Measurements from ENCODE around the gene SHCBP1. TPM values are rescaled to one million over a fixed set of nuclear protein-coding genes. Genes with fewer than 3 reads are reported as not detected.

The SHCBP1 gene
- total and polyA plus RNA-seq, 2 donors (not counting 1 experiment from before 2014, with no cell fraction given): 7.3 to 13.0 TPM

GRCh38 chr16:46620266-46621005 is 743 bp downstream of the SHCBP1 start:
- peaks cover 25% of the 10 kb centered on the region for H3K79me2 ChIP-seq (ENCODE audit: control insufficient read depth, insufficient read depth, low read length)
- H2AFZ ChIP-seq (ENCODE audit: low read length): peak overlapping the region; percentile 46
- H3K27ac ChIP-seq (ENCODE audit: insufficient read depth, low read length): peak overlapping the region; percentile 75
- H3K27me3 ChIP-seq (ENCODE audit: control insufficient read depth, insufficient read depth, low read length): no peaks in the 10 kb centered on the region
- TF ChIP-seq EZH2 (IDR thresholded peaks at IDR 0.05; ENCODE audit: low read length, missing control alignments) (no peak), CTCF (conservative IDR thresholded peaks at IDR 0.05 in 1 of 2, IDR thresholded peaks at IDR 0.05 in 1 of 2; ENCODE audit: low read depth in 1 of 2, low read length in 2 of 2) (no peak)
- H3K9ac ChIP-seq (ENCODE audit: insufficient read depth, low read length): peak overlapping the region; percentile 62
- peak overlapping the region; percentile 85 for H3K4me2 ChIP-seq (ENCODE audit: extremely low read depth, insufficient read depth, low read length)
- H3K9me3 ChIP-seq (ENCODE audit: control insufficient read depth, insufficient read depth, low read depth, low read length): no peaks in the 10 kb centered on the region
- peaks cover 3% of the 10 kb centered on the region for H3K36me3 ChIP-seq (ENCODE audit: control insufficient read depth, insufficient read depth, low read length)
- peak in 1 of 2 donors; percentile 24 for DNase-seq (ENCODE audit: low read depth in 2 of 2)
- H4K20me1 ChIP-seq (ENCODE audit: control insufficient read depth, extremely low read depth, insufficient read depth, low read length): no peaks in the 10 kb centered on the region
- H3K4me1 ChIP-seq (ENCODE audit: control insufficient read depth, extremely low read depth, insufficient read depth, low read length): peaks cover 7% of the 10 kb centered on the region
- peak overlapping the region; percentile 73 to 97 (median 90) for H3K4me3 ChIP-seq (replicated peaks in 1 of 4; ENCODE audit: control extremely low read depth in 1 of 4, insufficient read depth in 1 of 4, low read depth in 3 of 4, low read length in 4 of 4)

- peaks cover 3% of the 10 kb centered on the region for H3K36me3 ChIP-seq (ENCODE audit: control insufficient read depth, insufficient read depth, low read length)
- DNase-seq (ENCODE audit: low read depth in 2 of 2): no peak
- no peak overlapping the region for H3K9ac ChIP-seq (ENCODE audit: insufficient read depth, low read length)
- peaks cover 27% of the 10 kb centered on the region for H3K79me2 ChIP-seq (ENCODE audit: control insufficient read depth, insufficient read depth, low read length)
- H3K27ac ChIP-seq (ENCODE audit: insufficient read depth, low read length): no peak overlapping the region
- H4K20me1 ChIP-seq (ENCODE audit: control insufficient read depth, extremely low read depth, insufficient read depth, low read length): no peaks in the 10 kb centered on the region
- no peaks in the 10 kb centered on the region for H3K9me3 ChIP-seq (ENCODE audit: control insufficient read depth, insufficient read depth, low read depth, low read length)
- H3K4me3 ChIP-seq (replicated peaks in 1 of 4; ENCODE audit: control extremely low read depth in 1 of 4, insufficient read depth in 1 of 4, low read depth in 3 of 4, low read length in 4 of 4): no peak overlapping the region
- H3K4me2 ChIP-seq (ENCODE audit: extremely low read depth, insufficient read depth, low read length): no peak overlapping the region
- no peak overlapping the region for H2AFZ ChIP-seq (ENCODE audit: low read length)
- H3K4me1 ChIP-seq (ENCODE audit: control insufficient read depth, extremely low read depth, insufficient read depth, low read length): peaks cover 7% of the 10 kb centered on the region
- TF ChIP-seq EZH2 (IDR thresholded peaks at IDR 0.05; ENCODE audit: low read length, missing control alignments) (no peak), CTCF (conservative IDR thresholded peaks at IDR 0.05 in 1 of 2, IDR thresholded peaks at IDR 0.05 in 1 of 2; ENCODE audit: low read depth in 1 of 2, low read length in 2 of 2) (no peak)
- no peaks in the 10 kb centered on the region for H3K27me3 ChIP-seq (ENCODE audit: control insufficient read depth, insufficient read depth, low read length)
These were observed 2.7 kb downstream of the SHCBP1 start for GRCh38 chr16:46618516-46618915.

GRCh38 chr16:46614006-46614405 is 7.2 kb downstream of the SHCBP1 start:
- no peaks in the 10 kb centered on the region for H3K27me3 ChIP-seq (ENCODE audit: control insufficient read depth, insufficient read depth, low read length)
- no peak overlapping the region for H3K27ac ChIP-seq (ENCODE audit: insufficient read depth, low read length)
- H3K4me2 ChIP-seq (ENCODE audit: extremely low read depth, insufficient read depth, low read length): peak overlapping the region; percentile 26
- peaks cover 4% of the 10 kb centered on the region for H3K4me1 ChIP-seq (ENCODE audit: control insufficient read depth, extremely low read depth, insufficient read depth, low read length)
- H3K4me3 ChIP-seq (replicated peaks in 1 of 4; ENCODE audit: control extremely low read depth in 1 of 4, insufficient read depth in 1 of 4, low read depth in 3 of 4, low read length in 4 of 4): no peak overlapping the region
- TF ChIP-seq EZH2 (IDR thresholded peaks at IDR 0.05; ENCODE audit: low read length, missing control alignments) (no peak), CTCF (conservative IDR thresholded peaks at IDR 0.05 in 1 of 2, IDR thresholded peaks at IDR 0.05 in 1 of 2; ENCODE audit: low read depth in 1 of 2, low read length in 2 of 2) (no peak)
- H3K36me3 ChIP-seq (ENCODE audit: control insufficient read depth, insufficient read depth, low read length): peaks cover 7% of the 10 kb centered on the region
- peak overlapping the region; percentile 51 for H2AFZ ChIP-seq (ENCODE audit: low read length)
- H3K9me3 ChIP-seq (ENCODE audit: control insufficient read depth, insufficient read depth, low read depth, low read length): no peaks in the 10 kb centered on the region
- H4K20me1 ChIP-seq (ENCODE audit: control insufficient read depth, extremely low read depth, insufficient read depth, low read length): no peaks in the 10 kb centered on the region
- DNase-seq (ENCODE audit: low read depth in 2 of 2): no peak
- no peak overlapping the region for H3K9ac ChIP-seq (ENCODE audit: insufficient read depth, low read length)
- peaks cover 16% of the 10 kb centered on the region for H3K79me2 ChIP-seq (ENCODE audit: control insufficient read depth, insufficient read depth, low read length)
